HG03442 (cell line): ENCODE results near the gene CACNA2D4.

Source experiments
- ATAC-seq: cut with Tn5 transposase; IDR thresholded peaks from one replicate; pipeline ENCODE4 v1.9.1; 2021; ENCODE audit warnings: mild to moderate bottlenecking, moderate library complexity; ENCODE audit not compliant: unreplicated experiment

CACNA2D4 gene

GRCh38 chr12:1847411-1847810, 71.0 kb downstream of the CACNA2D4 start:
- ATAC-seq, result no peak

GRCh38 chr12:1846421-1847405, 71.7 kb downstream of the CACNA2D4 start:
- no peak for ATAC-seq

- no peak for ATAC-seq
Observed at GRCh38 chr12:1845886-1846285, 72.6 kb downstream of the CACNA2D4 start.

- ATAC-seq, result no peak
Observed at GRCh38 chr12:1845427-1845826, 73.0 kb downstream of the CACNA2D4 start.

- ATAC-seq, result no peak
Observed at GRCh38 chr12:1844661-1845409, 73.6 kb downstream of the CACNA2D4 start.

- no peak for ATAC-seq
Observed at GRCh38 chr12:1844223-1844622, 74.2 kb downstream of the CACNA2D4 start.

GRCh38 chr12:1843641-1844005, 74.8 kb downstream of the CACNA2D4 start:
- ATAC-seq, result no peak

- no peak for ATAC-seq
Observed at GRCh38 chr12:1842905-1843640, 75.4 kb downstream of the CACNA2D4 start.

GRCh38 chr12:1842183-1842904, 76.1 kb downstream of the CACNA2D4 start:
- ATAC-seq, result no peak

- no peak for ATAC-seq
Observed at GRCh38 chr12:1841586-1842182, 76.8 kb downstream of the CACNA2D4 start.

- no peak for ATAC-seq
Observed at GRCh38 chr12:1840981-1841425, 77.4 kb downstream of the CACNA2D4 start.

- ATAC-seq, result no peak
Observed at GRCh38 chr12:1839956-1840951, 78.2 kb downstream of the CACNA2D4 start.

- no peak for ATAC-seq
Observed at GRCh38 chr12:1839464-1839863, 79.0 kb downstream of the CACNA2D4 start.

GRCh38 chr12:1838994-1839365, 79.5 kb downstream of the CACNA2D4 start:
- no peak for ATAC-seq

- ATAC-seq, result no peak
Observed at GRCh38 chr12:1838205-1838993, 80.1 kb downstream of the CACNA2D4 start.

- no peak for ATAC-seq
Observed at GRCh38 chr12:1837541-1838204, 80.8 kb downstream of the CACNA2D4 start.

GRCh38 chr12:1836854-1837421, 81.5 kb downstream of the CACNA2D4 start:
- ATAC-seq, result no peak
